ENCODE results near the gene RASA3.

- no peak for TF ChIP-seq CTCF (IDR thresholded peaks at IDR 0.05; ENCODE audit: low read length)
- no peak for TF ChIP-seq EZH2phosphoT487 (IDR thresholded peaks at IDR 0.05; ENCODE audit: low read length)
- TF ChIP-seq EZH2 (optimal IDR thresholded peaks at IDR 0.05; ENCODE audit: low read depth, low read length) = no peak
These were observed 20.1 kb downstream of the RASA3 start for GRCh38 chr13:114112231-114112825.

Measured in MM.1S (cell line).